Stimulated activated CD8-positive, alpha-beta memory T cell treated with anti-CD3 and anti-CD28 coated beads, Interleukin-4, amount 100 ng/mL, for 1 hour (primary cell): ENCODE measurements around the gene PRKRA.
"Not testable (repeated sequence)": the region's sequence is repeated elsewhere in the genome, so short reads cannot be mapped to it uniquely, and the experiment has no call there.

Experiments used
- DNase-seq, 2 donors: peaks; one replicate each; pipeline ENCODE4 v3.0.0-alpha.2; 2020; ENCODE audit warnings: low read depth in 2 of 2, low spot score in 1 of 2

The PRKRA gene

GRCh38 chr2:178414266-178415247 lies 36.4 kb downstream of the PRKRA start:
- DNase-seq: peak; percentile 36 to 45

DNA sequence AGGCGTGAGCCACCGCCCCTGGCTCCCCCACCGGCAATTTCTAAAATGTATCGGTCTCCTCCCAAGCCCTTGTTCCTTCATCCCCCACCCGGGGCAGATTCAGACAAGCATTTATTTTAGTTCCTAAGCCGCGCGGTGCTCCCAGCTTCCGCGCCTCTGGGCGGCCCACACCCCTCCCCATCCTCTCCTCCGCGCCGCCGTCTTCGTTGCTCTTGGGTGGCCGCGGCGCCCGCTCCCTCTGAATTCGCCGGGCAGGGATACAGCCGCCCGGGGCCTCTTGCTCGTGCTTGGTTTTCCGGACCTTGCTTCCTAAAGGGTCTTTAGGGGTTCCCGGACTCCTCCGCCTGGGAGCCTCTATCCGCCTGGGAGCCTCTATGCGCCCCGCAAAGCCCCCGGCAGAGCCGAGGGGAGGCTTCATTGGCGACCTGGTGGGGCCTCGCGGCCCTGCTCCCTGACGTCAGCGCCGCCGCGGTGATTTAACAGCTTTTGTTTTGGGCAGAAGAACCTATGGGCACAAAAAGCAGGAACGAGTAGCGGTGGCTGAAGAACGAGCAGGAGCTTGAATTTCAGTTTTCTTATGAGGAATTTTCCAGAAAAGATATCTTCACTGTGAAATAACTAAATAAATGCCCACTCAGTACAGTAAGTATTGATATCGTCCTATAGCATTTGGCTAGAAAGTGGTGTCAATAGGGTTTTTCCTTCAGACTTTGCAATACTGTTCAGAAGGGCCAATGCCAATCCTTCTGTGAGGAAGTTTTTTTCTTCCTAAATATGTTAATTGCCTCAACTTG lies 37.3 kb downstream of the PRKRA start:
- peak; percentile 48 to 59 for DNase-seq

- DNase-seq: not testable (repeated sequence)
These were observed 38.5 kb downstream of the PRKRA start for GRCh38 chr2:178412453-178412852.

GRCh38 chr2:178412047-178412446 lies 38.9 kb downstream of the PRKRA start:
- DNase-seq: no peak

DNA sequence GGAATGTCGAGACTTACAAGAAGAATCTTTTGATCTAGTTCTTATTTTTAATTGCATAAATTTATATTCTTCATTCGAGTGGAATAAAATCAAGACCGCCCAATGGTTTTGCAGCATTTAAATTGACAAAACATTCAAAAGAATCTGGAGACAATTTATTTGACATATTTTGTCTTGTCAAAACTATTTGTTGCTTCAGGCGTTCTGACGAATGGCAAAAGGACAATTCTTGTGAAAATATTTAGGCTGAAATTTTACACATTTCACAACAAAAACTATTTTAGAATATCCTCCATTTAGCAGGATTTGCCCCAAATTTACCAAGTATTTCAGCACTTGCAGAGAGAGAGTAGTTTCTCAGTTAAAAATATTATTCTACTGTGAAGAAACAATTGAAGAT lies 41.7 kb downstream of the PRKRA start:
- no peak for DNase-seq

- DNase-seq: no peak
These were observed 46.6 kb downstream of the PRKRA start for GRCh38 chr2:178404368-178404767.

DNA sequence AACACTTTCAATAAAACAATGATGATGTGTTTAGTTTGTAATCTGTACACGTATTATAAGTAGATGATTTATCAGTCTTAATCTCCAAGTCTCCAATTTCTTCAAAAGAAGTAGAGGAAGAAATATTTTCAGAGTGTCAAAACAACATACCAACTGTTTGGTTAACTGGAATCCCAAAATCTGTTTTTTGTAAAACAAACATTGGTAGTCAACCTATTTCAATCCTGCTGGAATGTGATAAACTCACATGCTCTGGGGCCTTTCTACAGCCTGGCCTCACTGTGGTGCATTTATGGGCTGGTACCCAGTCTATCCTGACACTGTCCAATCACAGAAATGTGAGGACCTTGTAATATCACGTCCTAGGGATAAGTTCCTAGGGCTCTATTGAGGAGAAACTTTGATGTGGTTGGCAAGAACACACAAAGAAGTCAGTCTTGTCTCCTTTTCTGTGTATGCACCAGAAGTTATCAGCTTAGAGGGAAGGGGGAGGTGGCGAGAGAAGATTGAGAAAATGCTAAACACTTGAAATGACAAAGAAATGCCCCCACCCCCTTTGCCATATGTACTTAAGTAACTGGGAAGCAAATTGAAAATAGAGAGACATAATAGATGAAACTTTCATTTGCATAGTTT lies 47.2 kb downstream of the PRKRA start:
- no peak for DNase-seq

- DNase-seq: no peak
These were observed 49.0 kb downstream of the PRKRA start for GRCh38 chr2:178401994-178402437.

DNA sequence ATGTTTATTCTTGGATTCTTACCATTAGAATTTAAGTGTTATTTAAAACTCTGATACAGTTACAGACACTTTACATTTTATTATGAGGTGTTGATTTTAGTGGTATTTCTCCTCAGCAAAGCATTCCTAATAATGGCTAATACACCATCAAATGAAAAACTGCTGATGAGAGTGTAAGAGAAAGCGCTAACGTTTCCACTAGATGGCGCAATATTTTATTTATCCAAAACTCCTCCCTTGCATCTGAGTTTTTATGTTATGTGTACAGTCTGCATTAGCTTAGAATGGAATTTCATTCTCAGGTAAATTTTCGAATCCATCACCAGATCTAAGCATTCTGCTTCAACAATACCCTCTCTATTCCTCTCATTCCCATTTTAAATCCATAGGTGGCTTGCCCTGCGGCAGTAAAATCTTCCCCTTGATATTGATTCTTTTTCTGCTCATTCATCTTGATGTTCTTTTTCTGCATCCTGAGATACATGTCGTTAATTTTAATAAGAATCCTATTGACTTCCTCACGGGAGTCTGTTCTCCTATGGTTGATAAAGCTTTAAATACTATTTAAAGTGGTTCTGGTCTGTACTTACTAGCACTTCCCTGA lies 53.9 kb downstream of the PRKRA start:
- DNase-seq: no peak

DNA sequence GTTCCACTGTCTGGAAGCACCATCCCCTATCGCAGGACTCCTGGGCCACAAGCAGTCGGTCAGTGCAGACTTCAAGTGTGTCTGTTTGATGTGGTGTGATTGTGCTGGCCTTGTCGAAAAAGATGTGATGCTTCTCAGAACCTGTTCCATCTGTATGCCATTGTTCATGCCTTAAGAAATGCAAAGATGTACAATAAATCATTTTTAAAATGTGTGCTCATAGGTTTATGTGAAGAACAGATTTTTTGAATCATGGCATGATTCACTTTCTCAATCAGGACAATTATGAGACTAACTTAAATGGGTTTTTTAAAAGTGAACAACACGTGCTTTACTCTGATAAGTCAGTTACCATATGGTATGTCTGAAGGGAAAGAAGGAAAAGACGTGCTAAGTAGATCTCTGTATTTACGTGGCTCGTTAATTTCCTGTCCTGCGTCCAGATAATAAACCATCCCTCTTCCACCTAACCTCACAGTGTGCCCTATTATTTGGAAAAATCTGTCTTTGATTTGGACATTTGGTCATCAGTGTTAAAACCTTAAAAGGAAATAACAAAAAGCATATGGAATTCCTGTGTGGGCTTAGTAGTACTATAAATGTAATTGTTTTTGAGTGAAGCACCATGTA lies 54.9 kb downstream of the PRKRA start:
- DNase-seq: no peak

GRCh38 chr2:178395295-178395694 lies 55.7 kb downstream of the PRKRA start:
- DNase-seq: no peak

DNA sequence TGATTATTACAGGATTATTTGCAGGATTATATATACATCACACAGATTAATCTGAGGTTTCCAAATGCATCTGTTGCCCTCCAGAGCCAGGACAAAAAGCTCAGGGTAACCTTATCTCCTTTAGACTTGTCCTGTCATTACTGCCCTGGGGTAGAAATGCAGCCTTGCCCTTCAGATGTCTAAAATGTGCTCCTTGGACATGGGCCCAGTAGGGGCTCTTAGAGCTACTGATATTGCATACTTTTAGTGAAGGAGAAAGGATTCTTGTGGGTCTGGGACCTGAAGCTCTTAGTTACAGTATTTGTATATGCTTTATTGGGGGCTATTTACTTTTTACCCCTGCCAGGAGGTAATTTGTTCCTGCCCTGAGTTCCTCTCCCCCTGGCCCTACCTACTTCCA lies 56.1 kb downstream of the PRKRA start:
- no peak for DNase-seq

GRCh38 chr2:178392215-178392614 lies 58.8 kb downstream of the PRKRA start:
- no peak for DNase-seq

GRCh38 chr2:178391701-178392100 lies 59.3 kb downstream of the PRKRA start:
- DNase-seq: no peak

GRCh38 chr2:178388287-178388686 lies 62.7 kb downstream of the PRKRA start:
- no peak for DNase-seq

DNA sequence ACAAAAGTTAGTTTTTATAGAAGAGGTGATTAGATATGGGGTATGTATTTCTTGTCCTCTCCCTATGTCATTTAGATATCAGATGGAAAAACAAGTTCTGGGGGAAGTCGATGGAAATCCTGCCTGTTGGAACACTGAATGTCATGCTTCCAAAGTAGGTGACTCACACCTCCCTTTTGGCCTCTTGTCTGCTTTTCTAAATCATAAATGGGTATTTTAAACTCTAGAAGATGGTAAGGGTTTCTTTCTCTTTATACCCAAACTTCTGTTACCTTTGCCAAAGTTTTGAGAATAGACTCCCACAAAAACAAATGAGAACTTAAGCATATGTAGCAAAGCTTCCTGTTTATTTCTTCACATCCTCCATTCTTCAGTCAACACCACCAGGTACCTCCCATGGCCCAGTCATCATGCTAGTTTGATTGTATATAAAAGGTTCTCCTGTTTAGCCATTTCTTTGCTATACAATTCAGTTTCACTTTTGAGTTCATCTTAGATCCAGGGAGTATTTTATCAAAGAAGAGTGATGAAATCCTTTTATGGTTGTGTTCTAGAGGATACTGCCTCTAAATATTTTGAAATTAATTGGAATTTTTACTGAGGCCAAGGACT lies 63.9 kb downstream of the PRKRA start:
- no peak for DNase-seq

- DNase-seq: no peak
These were observed 65.3 kb downstream of the PRKRA start for GRCh38 chr2:178385595-178386148.

DNA sequence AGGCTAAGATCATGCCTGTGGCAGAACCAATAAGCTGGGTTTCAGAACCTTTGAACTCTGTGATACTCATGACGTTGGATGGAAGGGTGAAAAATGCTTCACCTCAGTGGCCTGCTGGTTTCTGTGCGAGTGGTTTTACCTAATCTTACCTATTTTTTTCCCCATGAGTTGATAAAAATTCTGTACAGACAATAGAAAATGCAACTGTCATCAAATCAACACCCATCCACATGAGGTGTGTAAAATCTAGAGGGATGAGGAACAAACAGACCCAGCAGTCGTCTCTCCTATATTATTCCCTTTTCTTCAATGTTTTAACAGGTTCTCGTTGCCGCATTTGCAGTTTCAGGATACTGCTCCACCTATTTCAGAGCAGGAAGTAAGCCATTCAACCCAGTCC lies 67.3 kb downstream of the PRKRA start:
- no peak for DNase-seq
